IPS DF 19.7 (cell line): ENCODE data around the gene UTS2.

Experiments used
- DNase-seq: peaks from one replicate; pipeline ENCODE4 v3.0.0-alpha.2; 2013; ENCODE audit warnings: low read depth, low spot score

The UTS2 gene

GRCh38 chr1:7813677-7814373 is 39.0 kb downstream of the UTS2 start:
- no peak for DNase-seq

GRCh38 chr1:7811476-7811875 is 41.4 kb downstream of the UTS2 start:
- DNase-seq = no peak

- DNase-seq = no peak
Observed at GRCh38 chr1:7810395-7810794, 42.5 kb downstream of the UTS2 start.

GRCh38 chr1:7809742-7810141 is 43.1 kb downstream of the UTS2 start:
- no peak for DNase-seq

GRCh38 chr1:7808253-7808844 is 44.5 kb downstream of the UTS2 start:
- DNase-seq = no peak

- no peak for DNase-seq
Observed at GRCh38 chr1:7805460-7805859, 47.4 kb downstream of the UTS2 start.
